ENCODE results near the gene ATIC. TPM values are rescaled to one million over a fixed set of nuclear protein-coding genes. Genes with fewer than 3 reads are reported as not detected.
A peak's percentile ranks its signal among the peaks of the same experiment; 100 is the strongest.

The ATIC gene
- total and polyA plus RNA-seq, 2 donors from 2014 or later: 75.9 to 101 TPM

DNA sequence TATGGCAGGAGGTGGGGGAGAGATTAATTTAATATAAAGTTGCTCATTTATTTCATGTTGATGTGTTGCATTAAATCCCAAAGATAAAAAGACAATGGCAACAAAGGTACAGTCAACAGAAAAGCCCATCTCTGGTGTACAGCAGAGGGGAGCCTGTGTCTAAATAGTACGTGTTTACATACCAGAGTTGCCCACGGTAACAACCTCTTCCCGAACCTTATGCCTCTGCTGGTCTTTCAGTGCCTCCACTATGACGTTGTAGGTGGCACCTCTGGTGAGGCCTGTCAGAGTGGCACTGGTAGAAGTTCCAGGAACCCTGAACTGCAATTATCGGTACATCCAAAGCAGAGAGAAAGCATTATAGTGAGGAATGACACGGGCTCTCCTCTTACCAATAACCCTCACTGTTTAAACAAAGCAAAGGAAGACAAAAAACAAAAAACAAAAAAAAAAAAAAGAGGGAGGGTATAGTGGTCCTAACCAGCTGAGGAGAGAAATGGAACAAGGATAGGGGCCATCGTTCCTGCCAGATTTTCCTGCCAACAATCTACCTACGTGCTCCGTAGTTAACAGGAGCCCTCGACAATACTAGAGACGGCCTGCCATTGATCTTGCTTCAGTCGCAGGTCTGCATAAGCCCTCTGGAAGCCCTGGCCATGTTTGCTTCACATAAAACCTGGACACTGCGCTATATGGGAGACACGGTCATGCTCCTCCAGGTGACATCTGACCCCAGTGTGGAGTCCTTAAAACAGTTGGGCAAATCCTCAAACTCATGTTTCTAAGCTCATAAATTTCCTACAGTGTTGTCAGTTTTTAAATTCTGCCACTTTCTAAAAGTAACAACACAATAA is 58.5 kb downstream of the ATIC start:
- Histone ChIP-seq H3K9ac (ENCODE audit: low read length in 3 of 3) (no peak overlapping the region), H3K36me3 (ENCODE audit: control insufficient read depth in 2 of 3, insufficient read depth in 3 of 3, low read length in 3 of 3) (peaks cover 3 to 14% (median 4%) of the 10 kb centered on the region in 3 donors)
- intact Hi-C loops (cut with DNase I): no loop called here

DNA sequence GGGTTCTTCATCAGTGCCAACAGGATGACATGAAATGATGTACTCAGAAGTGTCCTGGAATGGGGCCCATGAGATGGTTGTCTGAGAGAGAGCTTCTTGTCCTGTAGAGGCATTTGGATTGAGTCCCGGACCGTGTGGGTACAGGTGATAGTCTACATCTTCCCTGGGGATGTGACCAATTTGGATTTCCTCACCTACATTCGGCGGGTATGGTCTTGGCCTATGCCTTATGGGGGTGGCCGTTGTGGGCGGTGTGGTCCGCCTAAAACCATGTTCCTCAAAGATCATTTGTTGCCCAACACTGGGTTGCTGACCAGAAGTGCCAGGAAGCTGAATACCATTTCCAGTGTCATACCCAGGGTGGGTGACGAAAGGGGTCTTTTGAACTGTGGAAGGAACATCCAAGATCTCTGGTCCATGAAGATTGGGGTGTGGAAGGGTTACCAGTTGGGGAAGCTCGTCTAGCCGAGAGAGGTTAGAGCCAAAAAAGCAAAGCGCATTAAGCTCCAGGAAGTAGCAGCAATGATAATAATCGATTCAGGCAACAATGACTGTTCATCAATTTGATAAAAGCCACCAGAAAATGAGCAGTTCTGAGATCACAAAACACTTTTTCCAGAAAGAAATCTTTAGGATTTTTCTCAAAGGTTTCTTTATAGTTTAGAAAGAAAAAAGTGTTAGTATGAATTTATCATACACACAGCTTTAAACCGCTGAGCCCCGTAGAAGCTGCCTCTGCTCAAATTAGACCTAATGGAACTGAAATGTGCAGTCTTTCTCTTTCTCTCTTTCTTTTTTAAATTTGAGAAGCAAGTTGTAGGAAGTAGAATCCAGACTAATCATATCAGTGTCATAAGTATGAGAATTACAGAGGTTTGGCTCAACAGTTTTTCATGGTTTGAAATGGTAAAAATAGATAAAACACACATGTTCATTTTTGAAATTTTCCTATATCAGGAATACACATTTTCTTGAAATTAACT is 60.3 kb downstream of the ATIC start:
- Histone ChIP-seq H3K9ac (ENCODE audit: low read length in 3 of 3) (no peak overlapping the region), H3K27ac (ENCODE audit: low read depth in 2 of 2, low read length in 2 of 2) (no peak overlapping the region), H3K36me3 (ENCODE audit: control insufficient read depth in 2 of 3, insufficient read depth in 3 of 3, low read length in 3 of 3) (peaks cover 3 to 14% (median 5%) of the 10 kb centered on the region in 3 donors), H3K4me3 (ENCODE audit: low read length in 3 of 3) (no peak overlapping the region), H3K4me1 (ENCODE audit: control insufficient read depth in 2 of 3, insufficient read depth in 2 of 3, low read depth in 1 of 3, low read length in 3 of 3) (no peaks in the 10 kb centered on the region), H3K9me3 (ENCODE audit: control insufficient read depth in 2 of 3, insufficient read depth in 1 of 3, low read length in 3 of 3) (no peaks in the 10 kb centered on the region), H3K27me3 (ENCODE audit: control insufficient read depth, insufficient read depth, low read length) (no peaks in the 10 kb centered on the region)
- no peak for FAIRE-seq
- no peak for DNase-seq
- intact Hi-C loops (cut with DNase I): no loop called here
- TF ChIP-seq, protein P1, sequence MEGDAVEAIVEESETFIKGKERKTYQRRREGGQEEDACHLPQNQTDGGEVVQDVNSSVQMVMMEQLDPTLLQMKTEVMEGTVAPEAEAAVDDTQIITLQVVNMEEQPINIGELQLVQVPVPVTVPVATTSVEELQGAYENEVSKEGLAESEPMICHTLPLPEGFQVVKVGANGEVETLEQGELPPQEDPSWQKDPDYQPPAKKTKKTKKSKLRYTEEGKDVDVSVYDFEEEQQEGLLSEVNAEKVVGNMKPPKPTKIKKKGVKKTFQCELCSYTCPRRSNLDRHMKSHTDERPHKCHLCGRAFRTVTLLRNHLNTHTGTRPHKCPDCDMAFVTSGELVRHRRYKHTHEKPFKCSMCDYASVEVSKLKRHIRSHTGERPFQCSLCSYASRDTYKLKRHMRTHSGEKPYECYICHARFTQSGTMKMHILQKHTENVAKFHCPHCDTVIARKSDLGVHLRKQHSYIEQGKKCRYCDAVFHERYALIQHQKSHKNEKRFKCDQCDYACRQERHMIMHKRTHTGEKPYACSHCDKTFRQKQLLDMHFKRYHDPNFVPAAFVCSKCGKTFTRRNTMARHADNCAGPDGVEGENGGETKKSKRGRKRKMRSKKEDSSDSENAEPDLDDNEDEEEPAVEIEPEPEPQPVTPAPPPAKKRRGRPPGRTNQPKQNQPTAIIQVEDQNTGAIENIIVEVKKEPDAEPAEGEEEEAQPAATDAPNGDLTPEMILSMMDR (IDR thresholded peaks at IDR 0.05; ENCODE audit: borderline replicate concordance, extremely low read depth, insufficient read depth): no peak

More for the DNA sequence above, 58.5 kb downstream of the ATIC start:
- TF ChIP-seq, protein P1 (IDR thresholded peaks at IDR 0.05; ENCODE audit: borderline replicate concordance, extremely low read depth, insufficient read depth): no peak
- H3K27me3 ChIP-seq (ENCODE audit: control insufficient read depth, insufficient read depth, low read length): no peaks in the 10 kb centered on the region
- DNase-seq: peak in 1 of 5 donors; percentile 4
- no peaks in the 10 kb centered on the region for H3K9me3 ChIP-seq (ENCODE audit: control insufficient read depth in 2 of 3, insufficient read depth in 1 of 3, low read length in 3 of 3)
- FAIRE-seq: no peak
- H3K27ac ChIP-seq (ENCODE audit: low read depth in 2 of 2, low read length in 2 of 2): no peak overlapping the region
- H3K4me3 ChIP-seq (ENCODE audit: low read length in 3 of 3): no peak overlapping the region
- H3K4me1 ChIP-seq (ENCODE audit: control insufficient read depth in 2 of 3, insufficient read depth in 2 of 3, low read depth in 1 of 3, low read length in 3 of 3): no peaks in the 10 kb centered on the region

DNA sequence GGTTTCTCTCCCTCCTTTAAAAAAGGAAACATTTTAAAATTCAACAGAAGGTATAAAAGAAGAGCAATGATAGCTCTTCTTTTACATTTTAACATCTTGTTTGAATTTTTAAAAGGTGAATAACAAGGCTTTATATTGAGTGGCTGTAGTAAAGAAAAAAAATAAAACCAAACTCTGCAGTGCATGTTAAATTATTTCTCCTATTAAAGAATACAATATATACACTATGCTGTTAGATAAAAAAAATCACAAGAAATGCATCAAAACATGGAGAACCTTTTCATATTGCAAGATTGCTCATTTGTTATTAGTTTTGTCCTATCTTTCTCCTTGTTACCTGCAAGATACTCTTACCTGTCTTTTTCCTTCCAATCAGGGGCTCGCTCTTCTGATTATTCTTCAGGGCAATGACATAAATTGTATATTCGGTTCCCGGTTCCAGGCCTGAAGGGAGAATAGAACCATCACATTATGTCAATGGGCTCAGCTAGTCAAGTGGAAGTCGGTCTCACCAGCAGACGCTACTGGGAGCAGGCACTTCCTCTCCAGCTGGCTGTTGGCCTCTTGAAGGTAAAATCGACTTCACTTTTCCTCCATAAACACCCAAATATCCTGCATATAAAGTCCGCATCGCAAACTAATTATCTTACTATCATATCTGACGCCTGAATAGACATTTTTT is 61.2 kb downstream of the ATIC start:
- H3K9me3 ChIP-seq (ENCODE audit: control insufficient read depth in 2 of 3, insufficient read depth in 1 of 3, low read length in 3 of 3): no peaks in the 10 kb centered on the region
- H3K4me1 ChIP-seq (ENCODE audit: control insufficient read depth in 2 of 3, insufficient read depth in 2 of 3, low read depth in 1 of 3, low read length in 3 of 3): no peaks in the 10 kb centered on the region
- no peak overlapping the region for H3K9ac ChIP-seq (ENCODE audit: low read length in 3 of 3)
- FAIRE-seq: no peak
- H3K4me3 ChIP-seq (ENCODE audit: low read length in 3 of 3): no peak overlapping the region
- no peak overlapping the region for H3K27ac ChIP-seq (ENCODE audit: low read depth in 2 of 2, low read length in 2 of 2)
- no peak for DNase-seq
- peaks cover 3 to 14% (median 3%) of the 10 kb centered on the region in 3 donors for H3K36me3 ChIP-seq (ENCODE audit: control insufficient read depth in 2 of 3, insufficient read depth in 3 of 3, low read length in 3 of 3)
- TF ChIP-seq, protein P1 (IDR thresholded peaks at IDR 0.05; ENCODE audit: borderline replicate concordance, extremely low read depth, insufficient read depth): no peak
- intact Hi-C loops (cut with DNase I): no loop called here
- no peaks in the 10 kb centered on the region for H3K27me3 ChIP-seq (ENCODE audit: control insufficient read depth, insufficient read depth, low read length)

All from kidney (tissue), 14 donors.